Dermis lymphatic vessel endothelial cell (primary cell): ENCODE data around the gene IARS1. TPM values are rescaled to one million over a fixed set of nuclear protein-coding genes. Genes with fewer than 3 reads are reported as not detected.

Experiments used
- total RNA-seq: library from RNA; depleted of rRNA; stranded (reverse); fragments of >200 nt; gene quantifications from 2 replicates; pipeline ENCODE4 v1.2.1, GENCODE V29; 2014

The IARS1 gene
- 67.5 and 94.6 TPM in 2 replicates for total RNA-seq

GRCh38 chr9:92293452-92294296 lies at the start of gene IARS1:
TSS of gene IARS1 (minus strand) at chr9:92293697. CDS start at chr9:92289419, 4,278 bp downstream.

DNA sequence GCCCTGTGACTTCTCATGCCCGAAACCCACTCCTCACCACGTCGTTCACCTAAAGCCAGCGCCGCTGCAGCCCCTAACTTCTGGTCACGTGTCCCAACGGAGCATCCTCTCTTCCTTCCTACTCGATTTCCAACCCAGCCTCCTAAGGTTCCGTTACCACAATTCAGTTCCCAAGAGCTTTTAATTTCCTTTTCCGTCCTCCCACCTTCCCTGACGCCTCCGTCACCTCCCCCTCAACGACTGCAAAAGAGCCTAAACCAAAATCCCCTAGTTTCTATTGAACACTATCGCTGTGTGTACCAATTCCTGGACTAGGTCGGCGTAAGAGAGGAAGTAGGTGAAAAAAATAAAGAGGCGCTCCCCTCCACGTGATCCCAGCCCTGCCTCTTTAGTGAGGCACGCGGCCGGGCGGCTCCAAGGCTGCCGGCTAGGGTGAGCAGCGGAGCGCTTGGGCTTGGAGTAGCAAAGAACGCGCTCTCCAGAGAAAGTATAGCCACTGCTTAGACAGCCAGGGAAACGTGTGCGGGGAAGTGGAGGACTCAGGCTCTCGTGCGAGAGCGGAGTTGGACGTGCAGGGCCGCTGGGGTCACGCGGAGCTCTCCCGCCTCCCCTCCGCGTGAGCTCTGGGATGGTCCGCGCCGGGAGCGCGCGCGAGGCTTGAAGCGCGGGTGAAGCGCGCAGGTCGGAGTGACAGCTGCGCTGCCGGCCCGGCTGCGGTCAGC lies 31.9 kb upstream of the IARS1 start, which contains the start of the genes CENPP and NOL8:
CENPP (plus strand) TSS at position 685 of the 722 bp plus-strand sequence.
NOL8 (minus strand) TSS at position 82 of the 722 bp plus-strand sequence. CDS start 1,189 bp downstream, outside the sequence.

Other genes with a start within 250 kb of the IARS1 start
- gene SPTLC1, start 178.3 kb downstream of the IARS1 start, total RNA-seq, result 109 and 112 TPM in 2 replicates
- gene NOL8, start 31.7 kb upstream of the IARS1 start, total RNA-seq, result 10.1 and 16.7 TPM in 2 replicates
- gene CENPP, start 32.3 kb upstream of the IARS1 start, total RNA-seq, result 1.5 and 2.5 TPM in 2 replicates
- not detected in 2 replicates for gene OGN, start 110.9 kb upstream of the IARS1 start, total RNA-seq
- not detected in 2 replicates for gene OMD, start 130.8 kb upstream of the IARS1 start, total RNA-seq
- gene ASPN, start 188.8 kb upstream of the IARS1 start, total RNA-seq, result not detected in 2 replicates
- gene ECM2, start 242.3 kb upstream of the IARS1 start, total RNA-seq, result under 0.01 TPM in 1 of 2 replicates, not detected in the other